GM20431 (cell line): Measurements from ENCODE around the gene GANAB.
"Not testable (repeated sequence)": the region's sequence is repeated elsewhere in the genome, so short reads cannot be mapped to it uniquely, and the experiment has no call there.

ENCODE experiments used
- in situ Hi-C: fragments of 300-500 bp; cut with MseI, MboI; formaldehyde crosslinking; loops from one replicate; pipeline ENCODE4 v1.15.0; 2020; ENCODE audit warnings: low sequenced_read_pairs; ENCODE audit not compliant: unreplicated experiment

GANAB gene

GRCh38 chr11:62627713-62628112 is 18.7 kb downstream of the GANAB start:
- in situ Hi-C loops: no loop called here

DNA sequence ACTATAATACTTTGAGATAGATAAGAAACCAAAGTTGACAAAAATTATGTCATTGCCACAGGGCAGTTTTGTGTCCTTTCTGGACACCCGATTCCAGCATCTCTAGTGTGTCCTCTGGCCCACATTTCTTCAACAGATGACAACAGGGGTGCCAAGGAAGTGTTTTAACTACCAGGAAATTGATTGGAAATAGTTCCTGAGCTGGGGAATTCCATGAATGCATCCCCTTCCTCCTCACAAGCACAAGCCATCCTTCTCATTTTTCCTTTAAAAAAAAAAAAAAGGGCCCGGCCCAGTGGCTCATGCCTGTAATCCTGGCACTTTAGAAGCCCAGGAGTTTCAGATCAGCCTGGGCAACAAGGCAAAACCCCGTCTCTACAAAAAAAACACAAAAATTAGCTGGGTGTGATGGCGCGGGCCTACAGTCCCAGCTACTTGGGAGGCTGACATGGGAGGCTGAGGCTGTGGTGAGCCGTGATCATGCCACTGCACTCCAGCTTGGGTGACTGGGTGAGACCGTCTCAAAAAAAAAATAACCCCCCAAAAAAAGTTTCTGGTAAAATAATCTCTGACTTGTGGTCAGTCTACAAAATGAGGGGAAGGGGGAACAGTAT is 23.8 kb downstream of the GANAB start:
- in situ Hi-C loops: no loop called here

DNA sequence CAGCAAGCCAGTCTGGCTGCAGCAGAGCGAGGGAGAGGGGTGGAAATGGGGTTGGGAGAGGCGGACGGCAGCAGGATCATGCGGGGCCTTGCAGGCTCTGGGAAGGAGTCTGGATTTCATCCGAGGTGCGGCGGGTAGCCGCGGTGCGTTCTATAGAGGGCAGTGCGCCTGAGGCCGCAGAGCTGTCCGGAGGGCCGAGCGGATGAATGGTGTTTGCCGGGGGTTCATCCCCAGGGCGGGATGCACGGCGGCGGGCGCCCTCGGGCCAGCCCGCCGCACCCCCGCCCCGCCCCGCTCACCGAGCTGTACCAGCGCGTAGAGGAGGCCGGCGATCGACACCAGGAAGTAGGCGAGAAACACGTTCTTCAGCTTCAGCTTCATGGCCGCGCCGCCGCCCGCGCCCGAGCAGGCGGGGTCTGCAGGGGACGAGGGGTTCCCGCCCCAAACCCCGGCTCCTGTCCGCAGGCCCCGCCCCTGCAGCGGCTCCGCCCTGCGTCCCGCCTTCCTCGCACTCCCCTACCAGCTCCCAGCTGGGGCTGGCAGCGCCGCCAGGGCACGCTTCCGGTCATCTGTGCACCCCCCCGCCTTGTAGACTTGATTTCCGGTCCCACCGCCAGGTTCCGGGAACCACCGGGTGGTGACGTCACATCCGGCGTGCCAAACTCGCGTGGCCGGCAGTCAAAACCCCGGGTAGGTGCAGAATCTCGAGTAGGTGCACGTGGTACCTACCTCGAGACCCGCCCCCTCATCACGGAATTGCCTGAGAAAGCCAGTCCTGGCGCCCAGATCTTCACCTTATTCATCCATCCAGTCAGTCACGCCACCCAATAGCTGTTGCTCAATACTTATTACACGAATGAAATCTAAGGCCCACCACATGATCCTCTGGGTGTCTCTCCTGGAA is 24.6 kb downstream of the GANAB start, which contains the start of gene B3GAT3:
TSS of gene B3GAT3 (minus strand) at position 420 of the 904 bp plus-strand sequence. CDS start at position 381, 39 bp downstream.
- in situ Hi-C loops: no loop called here

- in situ Hi-C loops: no loop called here
Observed at GRCh38 chr11:62621027-62621566, 25.3 kb downstream of the GANAB start.

DNA sequence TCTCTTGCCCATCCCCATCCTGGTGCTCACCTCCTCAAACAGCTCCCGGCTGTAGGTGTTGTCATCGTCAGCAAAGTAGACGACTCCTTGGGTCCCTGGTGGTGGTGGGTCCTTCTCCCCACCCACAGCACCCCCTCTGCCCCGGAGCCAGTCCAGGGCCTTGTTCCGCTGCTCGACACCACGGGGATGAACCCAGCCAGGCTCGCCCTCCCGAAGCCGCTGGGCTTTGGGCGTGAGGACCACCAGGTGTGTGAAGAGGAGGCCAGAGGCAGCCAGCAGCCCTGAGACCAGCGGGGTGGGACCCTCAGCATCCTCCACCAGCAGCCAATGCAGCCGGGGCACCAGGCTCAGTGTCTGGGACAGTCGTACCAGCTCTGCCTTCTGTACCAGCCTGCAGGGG is 29.5 kb downstream of the GANAB start:
- in situ Hi-C loops: not testable (repeated sequence)

GRCh38 chr11:62615521-62615920 is 30.9 kb downstream of the GANAB start:
- in situ Hi-C loops: no loop called here

GRCh38 chr11:62614275-62614674 is 32.1 kb downstream of the GANAB start:
- in situ Hi-C loops: no loop called here

GRCh38 chr11:62613291-62613778 is 33.1 kb downstream of the GANAB start:
- in situ Hi-C loops: no loop called here

DNA sequence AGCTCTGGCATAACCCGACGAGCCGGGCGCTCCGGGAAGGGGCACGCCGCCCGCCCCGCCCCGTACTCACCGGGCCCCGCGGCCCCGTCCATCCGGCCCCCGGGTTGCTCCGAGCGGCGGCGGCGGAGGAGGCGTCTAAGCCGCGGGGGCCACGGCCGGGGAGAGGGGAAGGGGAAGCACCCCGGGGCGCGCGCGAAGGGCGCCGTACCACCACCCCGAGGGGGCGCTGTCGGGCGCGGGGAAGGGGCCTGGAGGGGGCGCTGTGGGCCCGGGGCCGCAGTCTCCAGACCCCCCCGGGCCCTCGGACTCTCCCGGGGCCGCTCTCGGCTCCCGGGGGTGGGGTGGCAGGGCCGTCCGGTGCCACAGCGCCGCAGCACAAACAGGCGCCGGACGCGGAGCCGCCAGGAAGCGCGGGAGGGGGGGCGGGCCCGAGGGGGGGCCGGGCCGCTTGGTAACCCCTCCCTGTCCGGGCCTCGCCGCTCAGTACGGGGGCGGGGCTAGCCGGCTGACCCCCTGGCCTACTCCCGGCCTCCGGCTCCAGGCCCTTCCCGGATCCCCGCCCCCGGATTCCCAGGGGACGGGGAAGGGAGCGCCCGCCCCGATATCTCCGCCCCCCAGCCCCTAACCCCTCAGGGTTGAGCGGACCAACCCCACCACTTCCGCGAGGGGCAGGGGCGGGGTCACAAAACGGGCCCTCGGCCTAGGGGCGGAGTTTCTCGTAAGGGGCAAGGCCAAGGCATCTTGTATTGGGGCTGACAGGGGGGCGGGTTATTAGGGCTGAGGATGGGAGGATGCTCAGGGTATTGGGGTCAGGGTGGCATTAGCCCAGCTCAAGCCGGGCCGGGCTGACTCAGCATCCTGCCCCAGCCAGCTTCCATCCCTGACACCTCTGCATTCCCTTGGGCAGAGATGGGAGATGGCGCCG is 33.8 kb downstream of the GANAB start, which contains the start of the genes EML3 and ROM1:
TSS of gene EML3 (minus strand) at position 410 of the 925 bp plus-strand sequence. CDS start at position 92, 318 bp downstream.
TSS of gene ROM1 (plus strand) at position 892 of the 925 bp plus-strand sequence. CDS start at position 917, 25 bp downstream.
- in situ Hi-C loops: no loop called here

GRCh38 chr11:62611705-62612365 is 34.6 kb downstream of the GANAB start:
- in situ Hi-C loops: no loop called here

DNA sequence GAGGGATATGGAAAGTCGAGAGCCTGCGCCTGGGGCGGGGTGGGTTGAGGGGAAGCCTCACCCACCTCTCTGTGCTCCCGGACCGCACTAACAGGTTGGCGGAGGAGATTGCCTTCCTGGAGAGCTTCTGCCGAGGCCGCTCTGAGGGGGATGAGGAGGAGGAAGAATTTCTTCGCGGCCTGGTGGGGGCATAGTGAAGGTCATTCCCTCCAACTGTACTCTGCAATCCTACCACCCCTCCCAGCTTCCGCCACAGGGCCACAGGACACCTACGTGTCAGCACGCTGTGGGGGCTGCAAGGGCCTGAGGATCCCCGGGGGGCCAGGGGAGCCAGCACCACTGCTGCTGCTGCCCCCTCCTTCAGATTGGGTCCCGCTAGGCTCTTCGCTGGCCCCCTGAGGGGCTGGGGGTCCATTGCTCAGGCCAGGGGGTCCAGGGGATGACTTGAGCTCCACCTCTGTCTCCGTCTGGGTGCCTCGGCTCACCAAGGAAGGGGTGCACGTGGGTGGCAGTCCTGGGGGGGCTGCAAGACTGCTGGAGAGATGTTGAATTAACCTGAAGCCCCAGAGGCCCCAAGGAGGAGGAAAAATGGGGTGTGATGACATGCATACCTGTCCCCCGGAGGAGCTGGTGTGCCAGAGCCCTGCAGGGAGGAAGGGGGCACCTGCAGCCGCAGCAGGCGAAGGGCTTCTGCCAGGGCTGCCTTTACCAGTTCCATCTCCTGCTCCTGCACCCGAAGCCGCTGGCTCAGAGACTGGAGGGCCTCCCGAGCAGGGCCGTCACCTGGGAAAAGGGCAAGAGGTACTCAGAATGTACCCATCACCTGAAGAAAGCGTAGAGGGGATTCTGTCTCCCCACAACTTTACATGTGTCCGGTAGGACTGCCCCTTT is 35.4 kb downstream of the GANAB start:
- in situ Hi-C loops: no loop called here

- in situ Hi-C loops: no loop called here
Observed at GRCh38 chr11:62610403-62610802, 36.0 kb downstream of the GANAB start.

DNA sequence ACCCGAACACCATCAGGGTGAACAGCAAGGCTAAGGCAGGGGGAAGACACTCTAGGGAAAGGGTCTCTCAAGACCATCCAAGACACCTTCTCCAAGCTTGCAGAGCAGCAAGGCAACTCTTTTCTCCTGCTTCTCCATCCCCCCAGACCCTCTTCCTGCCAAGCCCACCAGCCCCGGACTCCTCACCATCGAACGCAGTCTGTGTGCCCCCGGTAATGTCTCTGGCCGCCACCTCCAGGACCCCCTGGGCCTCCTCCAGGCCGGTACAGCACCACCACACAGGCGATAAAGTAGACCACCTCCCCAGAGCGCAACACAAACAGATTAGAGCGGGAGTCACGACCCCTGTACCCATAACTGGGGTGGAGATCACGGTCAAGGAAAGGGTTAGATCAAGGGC is 37.6 kb downstream of the GANAB start:
- in situ Hi-C loops: no loop called here

GRCh38 chr11:62607714-62608113 is 38.7 kb downstream of the GANAB start:
- in situ Hi-C loops: no loop called here

- in situ Hi-C loops: no loop called here
Observed at GRCh38 chr11:62605902-62606301, 40.5 kb downstream of the GANAB start.

DNA sequence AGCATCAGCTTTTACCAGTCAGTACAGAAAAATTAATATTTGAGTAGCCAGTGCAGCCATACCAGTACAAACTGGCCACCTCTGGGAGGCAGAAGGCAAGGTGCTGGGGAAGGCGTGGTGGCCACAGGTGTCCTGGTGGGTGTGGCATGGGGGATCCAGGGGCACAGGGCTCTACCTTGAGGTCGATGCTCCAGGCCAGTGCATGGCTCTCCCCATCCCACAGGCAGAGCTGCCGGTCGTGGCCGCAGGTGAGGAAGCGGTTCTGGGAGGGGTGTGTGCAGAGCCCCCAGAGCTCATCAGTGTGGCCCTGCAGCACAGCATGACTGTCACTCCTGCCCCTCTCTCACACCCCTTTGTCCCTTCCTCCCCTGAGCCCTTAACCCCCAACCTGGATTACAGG is 40.9 kb downstream of the GANAB start:
- in situ Hi-C loops: no loop called here

DNA sequence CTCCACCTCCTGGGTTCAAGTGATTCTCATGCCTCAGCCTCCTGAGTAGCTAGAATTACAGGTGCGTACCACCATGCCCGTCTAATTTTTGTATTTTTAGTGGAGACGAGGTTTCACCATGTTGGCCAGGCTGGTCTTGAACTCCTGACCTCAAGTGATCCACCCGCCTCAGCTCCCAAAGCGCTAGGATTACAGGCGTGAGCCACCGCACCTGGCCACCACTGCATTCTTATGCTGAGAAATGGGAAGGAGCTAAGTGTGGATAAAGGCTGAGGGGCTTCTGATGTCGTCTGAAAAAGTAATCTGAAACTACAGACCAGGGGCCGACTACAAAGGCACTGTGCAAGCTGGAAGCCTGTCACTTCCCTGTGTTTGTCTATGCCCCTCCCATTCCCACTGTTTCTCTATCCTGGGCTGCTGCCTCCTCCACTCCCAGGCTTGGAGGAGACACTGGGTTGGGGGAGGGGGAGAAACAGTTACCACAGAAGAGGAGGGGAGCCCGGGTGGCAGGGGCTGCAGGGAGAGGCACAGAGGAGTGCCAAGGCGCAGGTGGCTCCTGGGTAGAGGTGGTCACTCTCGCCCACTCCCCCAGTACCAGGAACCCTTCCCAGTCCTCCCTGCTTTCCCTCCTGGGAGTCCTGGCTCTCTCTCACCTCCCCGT is 41.8 kb downstream of the GANAB start:
- in situ Hi-C loops: no loop called here
